Neural cell (in vitro differentiated cells): ENCODE measurements around the gene CALHM6. TPM values are rescaled to one million over a fixed set of nuclear protein-coding genes. Genes with fewer than 3 reads are reported as not detected.

Experiments used
- H2AFZ ChIP-seq: fragments of 200-600, 300-800 bp; sonication (generic), shearing (Covaris generic); 2 replicates; pipeline ENCODE4 v1.6.0; 2014; ENCODE audit warnings: low read depth, mild to moderate bottlenecking, antibody characterized with exemption, low read length, moderate library complexity
- H3F3A ChIP-seq: fragments of 200-600 bp; shearing (Covaris generic); 2 replicates; pipeline ENCODE4 v1.6.1; 2016; ENCODE audit warnings: mild to moderate bottlenecking, moderate library complexity, mixed read lengths, antibody characterized with exemption, low read length; ENCODE audit not compliant: insufficient read depth, poor library complexity, severe bottlenecking
- H3K27ac ChIP-seq: fragments of 200-600, 300-800 bp; sonication (generic), shearing (Covaris generic); 2 replicates; pipeline ENCODE4 v1.5.1; 2014; ENCODE audit warnings: mild to moderate bottlenecking, low read length, moderate library complexity
- H3K27me3 ChIP-seq: fragments of 300-800, 200-600 bp; sonication (generic), shearing (Covaris generic); 2 replicates; pipeline ENCODE4 v1.6.0; 2014; ENCODE audit warnings: mild to moderate bottlenecking, low read depth, low read length, moderate library complexity; ENCODE audit not compliant: insufficient read depth
- H3K36me3 ChIP-seq: fragments of 300-800, 200-600 bp; sonication (generic), shearing (Covaris generic); 2 replicates; pipeline ENCODE4 v1.5.1; 2014; ENCODE audit warnings: mild to moderate bottlenecking, antibody characterized with exemption, low read length, moderate library complexity; ENCODE audit not compliant: insufficient read depth
- H3K4me2 ChIP-seq: fragments of 300-800, 200-600 bp; sonication (generic), shearing (Covaris generic); 2 replicates; pipeline ENCODE4 v1.6.0; 2014; ENCODE audit warnings: mild to moderate bottlenecking, low read length
- H3K4me3 ChIP-seq: fragments of 300-800, 200-600 bp; sonication (generic), shearing (Covaris generic); 2 replicates; pipeline ENCODE4 v1.5.1; 2014; ENCODE audit warnings: mild to moderate bottlenecking, low read length, moderate library complexity
- H3K79me2 ChIP-seq: fragments of 200-600 bp; shearing (Covaris generic); replicated peaks from 2 replicates; pipeline ENCODE4 v1.6.0; 2014; ENCODE audit warnings: mild to moderate bottlenecking, low read length, moderate library complexity; ENCODE audit not compliant: insufficient read depth
- H3K9ac ChIP-seq: fragments of 300-800, 200-600 bp; sonication (generic), shearing (Covaris generic); 2 replicates; pipeline ENCODE4 v1.6.1; 2016; ENCODE audit warnings: mild to moderate bottlenecking, low read length, mixed read lengths
- H3K9me2 ChIP-seq: fragments of 200-600 bp; shearing (Covaris generic); 2 replicates; pipeline ENCODE4 v1.6.1; 2016; ENCODE audit warnings: mild to moderate bottlenecking, low read length, mixed read lengths; ENCODE audit not compliant: insufficient read depth
- H3K9me3 ChIP-seq: fragments of 200-600, 300-800 bp; sonication (generic), shearing (Covaris generic); 2 replicates; pipeline ENCODE4 v1.6.1; 2016; ENCODE audit warnings: mild to moderate bottlenecking, mixed run types, low read length, moderate library complexity, mixed read lengths
- H4K20me1 ChIP-seq: fragments of 200-600 bp; shearing (Covaris generic); 2 replicates; pipeline ENCODE4 v1.6.1; 2016; ENCODE audit warnings: mild to moderate bottlenecking, mixed run types; ENCODE audit not compliant: insufficient read depth
- CTCF ChIP-seq: fragments of 450-650 bp; IDR thresholded peaks from 2 replicates; pipeline ENCODE4 v1.5.1; 2014; ENCODE audit warnings: antibody characterized with exemption, mild to moderate bottlenecking, moderate library complexity; ENCODE audit not compliant: poor library complexity, severe bottlenecking
- EP300 ChIP-seq: fragments of 450-650 bp; conservative IDR thresholded peaks from 2 replicates; pipeline ENCODE4 v1.6.1; 2014; ENCODE audit warnings: antibody characterized with exemption, mild to moderate bottlenecking, moderate library complexity; ENCODE audit not compliant: poor library complexity, severe bottlenecking
- EZH2 ChIP-seq: fragments of 200-600, 300-800 bp; shearing (Covaris generic), sonication (generic); IDR thresholded peaks from 2 replicates; pipeline ENCODE4 v1.6.1; 2014; ENCODE audit warnings: antibody characterized with exemption, low read length, borderline replicate concordance, mild to moderate bottlenecking; ENCODE audit not compliant: insufficient read depth, poor library complexity, severe bottlenecking
- MXI1 ChIP-seq: fragments of 450-650 bp; conservative IDR thresholded peaks from 2 replicates; pipeline ENCODE4 v1.6.1; 2014; ENCODE audit warnings: antibody characterized with exemption, mild to moderate bottlenecking; ENCODE audit not compliant: poor library complexity, severe bottlenecking
- POLR2AphosphoS5 ChIP-seq: IDR thresholded peaks from 2 replicates; pipeline ENCODE4 v1.6.1; 2012
- RAD21 ChIP-seq: fragments of 450-650 bp; conservative IDR thresholded peaks from 2 replicates; pipeline ENCODE4 v1.6.1; 2014; ENCODE audit warnings: antibody characterized with exemption, mild to moderate bottlenecking, moderate library complexity
- SMC3 ChIP-seq: fragments of 450-650 bp; conservative IDR thresholded peaks from 2 replicates; pipeline ENCODE4 v1.6.1; 2014; ENCODE audit warnings: antibody characterized with exemption, mild to moderate bottlenecking, moderate library complexity; ENCODE audit not compliant: poor library complexity
- TAF1 ChIP-seq: IDR thresholded peaks from 2 replicates; pipeline ENCODE4 v1.6.1; 2012; ENCODE audit warnings: low read depth
- polyA plus RNA-seq: library from polyadenylated mRNA; depleted of rRNA; stranded (reverse); fragments of >200 nt; gene quantifications from 2 replicates; pipeline ENCODE4 v1.2.3, GENCODE V29; 2014
- TF ChIP-seq, protein P1 (sequence below): IDR thresholded peaks from 2 replicates; pipeline ENCODE4 v1.6.1; 2012; ENCODE audit warnings: borderline replicate concordance

Gene CALHM6
- polyA plus RNA-seq, 1 donor from 2014 or later, result 12.0 TPM

DNA sequence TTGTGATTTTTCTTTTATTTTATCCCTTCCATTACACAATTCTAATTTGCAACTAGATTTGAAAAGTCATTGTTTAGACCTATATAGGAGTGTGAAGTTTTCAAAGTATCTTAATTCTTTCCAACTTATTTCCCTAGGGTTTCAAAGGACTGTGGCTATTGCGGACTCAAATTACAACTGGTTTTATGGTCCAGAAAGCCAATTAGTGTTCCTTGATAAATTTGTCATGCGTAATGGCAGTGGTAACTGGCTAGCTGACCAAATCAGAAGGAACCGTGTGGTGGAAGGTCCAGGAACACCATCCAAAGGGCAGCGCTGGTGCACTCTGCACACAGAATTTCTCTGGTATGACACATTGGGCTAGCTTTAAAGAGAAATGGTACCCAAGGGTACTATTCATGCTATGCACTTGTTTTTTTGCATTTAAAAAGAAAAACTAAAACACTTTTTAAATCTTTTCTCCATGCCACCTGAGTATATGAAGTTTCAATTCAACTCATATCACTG is 27.9 kb upstream of the CALHM6 start:
- Histone ChIP-seq H3K4me3 (no peak overlapping the region), H3K9me3 (no peaks in the 10 kb centered on the region), H3K79me2 (no peaks in the 10 kb centered on the region), H3K9ac (no peak overlapping the region), H4K20me1 (no peaks in the 10 kb centered on the region), H3K27ac (no peak overlapping the region), H3K36me3 (no peaks in the 10 kb centered on the region), H3K27me3 (no peaks in the 10 kb centered on the region), H3K9me2 (no peaks in the 10 kb centered on the region), H3K4me2 (no peak overlapping the region), H3F3A (no peaks in the 10 kb centered on the region), H2AFZ (no peak overlapping the region)
- TF ChIP-seq MXI1 (no peak), POLR2AphosphoS5 (no peak), EZH2 (no peak), EP300 (no peak), SMC3 (no peak), TAF1 (no peak), RAD21 (no peak), CTCF (no peak)
- TF ChIP-seq, protein P1, sequence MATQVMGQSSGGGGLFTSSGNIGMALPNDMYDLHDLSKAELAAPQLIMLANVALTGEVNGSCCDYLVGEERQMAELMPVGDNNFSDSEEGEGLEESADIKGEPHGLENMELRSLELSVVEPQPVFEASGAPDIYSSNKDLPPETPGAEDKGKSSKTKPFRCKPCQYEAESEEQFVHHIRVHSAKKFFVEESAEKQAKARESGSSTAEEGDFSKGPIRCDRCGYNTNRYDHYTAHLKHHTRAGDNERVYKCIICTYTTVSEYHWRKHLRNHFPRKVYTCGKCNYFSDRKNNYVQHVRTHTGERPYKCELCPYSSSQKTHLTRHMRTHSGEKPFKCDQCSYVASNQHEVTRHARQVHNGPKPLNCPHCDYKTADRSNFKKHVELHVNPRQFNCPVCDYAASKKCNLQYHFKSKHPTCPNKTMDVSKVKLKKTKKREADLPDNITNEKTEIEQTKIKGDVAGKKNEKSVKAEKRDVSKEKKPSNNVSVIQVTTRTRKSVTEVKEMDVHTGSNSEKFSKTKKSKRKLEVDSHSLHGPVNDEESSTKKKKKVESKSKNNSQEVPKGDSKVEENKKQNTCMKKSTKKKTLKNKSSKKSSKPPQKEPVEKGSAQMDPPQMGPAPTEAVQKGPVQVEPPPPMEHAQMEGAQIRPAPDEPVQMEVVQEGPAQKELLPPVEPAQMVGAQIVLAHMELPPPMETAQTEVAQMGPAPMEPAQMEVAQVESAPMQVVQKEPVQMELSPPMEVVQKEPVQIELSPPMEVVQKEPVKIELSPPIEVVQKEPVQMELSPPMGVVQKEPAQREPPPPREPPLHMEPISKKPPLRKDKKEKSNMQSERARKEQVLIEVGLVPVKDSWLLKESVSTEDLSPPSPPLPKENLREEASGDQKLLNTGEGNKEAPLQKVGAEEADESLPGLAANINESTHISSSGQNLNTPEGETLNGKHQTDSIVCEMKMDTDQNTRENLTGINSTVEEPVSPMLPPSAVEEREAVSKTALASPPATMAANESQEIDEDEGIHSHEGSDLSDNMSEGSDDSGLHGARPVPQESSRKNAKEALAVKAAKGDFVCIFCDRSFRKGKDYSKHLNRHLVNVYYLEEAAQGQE, result no peak

DNA sequence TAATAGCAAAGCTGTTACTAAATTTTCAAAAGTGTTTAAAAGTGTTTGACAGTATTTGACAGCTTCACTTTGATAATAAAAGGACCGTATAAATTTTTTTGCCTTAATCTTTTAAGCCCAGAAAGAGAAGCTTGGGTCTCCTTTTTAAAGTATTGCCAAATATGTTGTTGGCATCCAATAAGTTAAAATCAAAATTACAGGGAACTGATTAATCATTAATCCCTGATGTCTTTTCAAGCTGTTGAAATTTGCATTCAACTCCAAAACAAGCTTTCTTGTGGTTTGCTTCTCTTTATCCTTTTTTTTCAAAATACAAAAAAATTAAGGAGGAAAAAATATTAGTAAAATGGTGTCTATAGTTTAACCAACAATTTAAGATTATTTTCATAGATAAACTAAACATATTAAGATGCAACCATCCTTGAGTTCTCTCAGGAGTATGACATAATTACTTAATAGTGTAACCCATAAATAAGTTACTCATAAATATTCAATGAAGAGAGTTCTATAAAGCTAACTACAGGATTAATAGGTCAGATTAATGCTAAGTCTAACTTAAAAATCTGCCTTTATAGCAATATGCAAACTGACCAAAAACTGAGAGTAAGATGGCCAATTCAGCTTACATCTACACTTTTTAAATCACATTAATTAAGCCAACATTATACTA is 27.0 kb upstream of the CALHM6 start:
- no peak for TF ChIP-seq EZH2
- TF ChIP-seq MXI1, result no peak
- TF ChIP-seq TAF1, result no peak
- TF ChIP-seq EP300, result no peak
- no peak for TF ChIP-seq RAD21
- TF ChIP-seq POLR2AphosphoS5, result no peak
- TF ChIP-seq SMC3, result no peak
- no peak for TF ChIP-seq CTCF

More for the DNA sequence above, 27.0 kb upstream of the CALHM6 start:
- Histone ChIP-seq H3K9me2 (no peaks in the 10 kb centered on the region), H3K4me2 (no peak overlapping the region), H3K36me3 (no peaks in the 10 kb centered on the region), H2AFZ (no peak overlapping the region), H4K20me1 (no peaks in the 10 kb centered on the region), H3K79me2 (no peaks in the 10 kb centered on the region), H3K9me3 (no peaks in the 10 kb centered on the region), H3K27ac (no peak overlapping the region), H3K4me3 (no peak overlapping the region), H3K27me3 (no peaks in the 10 kb centered on the region), H3K9ac (no peak overlapping the region), H3F3A (no peaks in the 10 kb centered on the region)
